ENCODE data around the gene PTGIS.

DNA sequence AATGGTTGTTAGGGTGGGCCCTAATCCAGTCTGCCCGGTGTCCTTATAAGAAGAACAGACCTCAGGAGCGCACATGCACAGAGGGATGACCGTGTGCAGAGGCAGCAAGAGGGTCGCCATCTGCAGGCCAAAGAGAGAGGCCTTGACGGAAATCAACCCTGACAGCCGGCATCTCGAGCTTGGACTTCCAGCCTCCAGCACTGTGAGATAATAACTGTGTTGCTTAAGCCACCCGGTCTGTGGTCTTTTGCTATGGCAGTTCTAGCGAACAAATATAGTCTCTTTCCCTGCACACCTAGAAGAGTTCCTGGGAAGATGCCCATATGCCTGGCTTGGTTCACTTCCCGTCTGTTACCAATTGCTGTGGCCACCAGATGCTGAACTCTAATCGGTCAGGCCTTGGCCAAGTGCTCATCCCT lies 35.3 kb upstream of the PTGIS start:
- TF ChIP-seq, protein P1, sequence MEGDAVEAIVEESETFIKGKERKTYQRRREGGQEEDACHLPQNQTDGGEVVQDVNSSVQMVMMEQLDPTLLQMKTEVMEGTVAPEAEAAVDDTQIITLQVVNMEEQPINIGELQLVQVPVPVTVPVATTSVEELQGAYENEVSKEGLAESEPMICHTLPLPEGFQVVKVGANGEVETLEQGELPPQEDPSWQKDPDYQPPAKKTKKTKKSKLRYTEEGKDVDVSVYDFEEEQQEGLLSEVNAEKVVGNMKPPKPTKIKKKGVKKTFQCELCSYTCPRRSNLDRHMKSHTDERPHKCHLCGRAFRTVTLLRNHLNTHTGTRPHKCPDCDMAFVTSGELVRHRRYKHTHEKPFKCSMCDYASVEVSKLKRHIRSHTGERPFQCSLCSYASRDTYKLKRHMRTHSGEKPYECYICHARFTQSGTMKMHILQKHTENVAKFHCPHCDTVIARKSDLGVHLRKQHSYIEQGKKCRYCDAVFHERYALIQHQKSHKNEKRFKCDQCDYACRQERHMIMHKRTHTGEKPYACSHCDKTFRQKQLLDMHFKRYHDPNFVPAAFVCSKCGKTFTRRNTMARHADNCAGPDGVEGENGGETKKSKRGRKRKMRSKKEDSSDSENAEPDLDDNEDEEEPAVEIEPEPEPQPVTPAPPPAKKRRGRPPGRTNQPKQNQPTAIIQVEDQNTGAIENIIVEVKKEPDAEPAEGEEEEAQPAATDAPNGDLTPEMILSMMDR (IDR thresholded peaks at IDR 0.05) = no peak
- no peak for TF ChIP-seq POLR2A (IDR thresholded peaks at IDR 0.05)
